ENCODE results near the gene HSD3B2. TPM values are rescaled to one million over a fixed set of nuclear protein-coding genes. Genes with fewer than 3 reads are reported as not detected.

The HSD3B2 gene
- total and polyA plus RNA-seq, 2 experiments from 2014 or later = 3.4 to 4.6 TPM

DNA sequence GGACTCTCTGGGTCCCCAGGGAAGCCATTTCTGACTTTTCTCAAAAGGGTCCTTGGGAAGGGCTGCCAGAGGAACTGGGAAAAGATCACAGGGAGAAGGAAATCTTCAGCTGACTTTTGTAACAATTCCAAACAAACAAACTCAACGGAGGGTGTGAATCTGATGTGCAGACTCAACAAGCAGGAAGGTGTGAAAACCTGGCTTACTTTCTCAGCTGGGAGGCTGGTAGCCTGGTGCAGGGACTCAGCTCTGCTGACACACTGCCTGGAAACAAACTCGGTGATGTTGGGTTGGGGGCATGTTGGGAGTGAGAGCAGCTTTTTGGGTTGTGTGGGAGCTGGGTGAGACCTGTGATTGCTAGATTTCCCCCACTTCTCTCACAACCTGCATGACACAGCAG is 10.2 kb upstream of the HSD3B2 start:
- DNase-seq (ENCODE audit: low spot score) = no peak
- Histone ChIP-seq H3K9me3 (ENCODE audit: low read depth) (peaks cover 3% of the 10 kb centered on the region), H3K4me1 (ENCODE audit: insufficient read depth) (no peaks in the 10 kb centered on the region), H3K79me2 (no peaks in the 10 kb centered on the region), H3K27ac (no peak overlapping the region), H3K27me3 (no peaks in the 10 kb centered on the region), H3K36me3 (replicated peaks; ENCODE audit: insufficient read depth, low read depth) (no peaks in the 10 kb centered on the region), H2AFZ (no peak overlapping the region), H3K4me3 (no peak overlapping the region), H3K9me2 (replicated peaks; ENCODE audit: insufficient read depth) (no peaks in the 10 kb centered on the region), H3K4me2 (no peak overlapping the region), H4K20me1 (ENCODE audit: insufficient read depth, poor library complexity, severe bottlenecking) (no peaks in the 10 kb centered on the region)
- TF ChIP-seq EZH2phosphoT487 (IDR thresholded peaks at IDR 0.05; ENCODE audit: low read depth, severe bottlenecking, unreplicated experiment) (no peak), EZH2 (IDR thresholded peaks at IDR 0.05; ENCODE audit: borderline replicate concordance) (no peak)
- TF ChIP-seq, protein P1, sequence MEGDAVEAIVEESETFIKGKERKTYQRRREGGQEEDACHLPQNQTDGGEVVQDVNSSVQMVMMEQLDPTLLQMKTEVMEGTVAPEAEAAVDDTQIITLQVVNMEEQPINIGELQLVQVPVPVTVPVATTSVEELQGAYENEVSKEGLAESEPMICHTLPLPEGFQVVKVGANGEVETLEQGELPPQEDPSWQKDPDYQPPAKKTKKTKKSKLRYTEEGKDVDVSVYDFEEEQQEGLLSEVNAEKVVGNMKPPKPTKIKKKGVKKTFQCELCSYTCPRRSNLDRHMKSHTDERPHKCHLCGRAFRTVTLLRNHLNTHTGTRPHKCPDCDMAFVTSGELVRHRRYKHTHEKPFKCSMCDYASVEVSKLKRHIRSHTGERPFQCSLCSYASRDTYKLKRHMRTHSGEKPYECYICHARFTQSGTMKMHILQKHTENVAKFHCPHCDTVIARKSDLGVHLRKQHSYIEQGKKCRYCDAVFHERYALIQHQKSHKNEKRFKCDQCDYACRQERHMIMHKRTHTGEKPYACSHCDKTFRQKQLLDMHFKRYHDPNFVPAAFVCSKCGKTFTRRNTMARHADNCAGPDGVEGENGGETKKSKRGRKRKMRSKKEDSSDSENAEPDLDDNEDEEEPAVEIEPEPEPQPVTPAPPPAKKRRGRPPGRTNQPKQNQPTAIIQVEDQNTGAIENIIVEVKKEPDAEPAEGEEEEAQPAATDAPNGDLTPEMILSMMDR (IDR thresholded peaks at IDR 0.05; ENCODE audit: poor library complexity) = no peak
- WGBS (ENCODE audit: low lambda C conversion rate, missing lambda C conversion rate) = 39% methylated on average over 2 of the region's 2 CpGs

DNA sequence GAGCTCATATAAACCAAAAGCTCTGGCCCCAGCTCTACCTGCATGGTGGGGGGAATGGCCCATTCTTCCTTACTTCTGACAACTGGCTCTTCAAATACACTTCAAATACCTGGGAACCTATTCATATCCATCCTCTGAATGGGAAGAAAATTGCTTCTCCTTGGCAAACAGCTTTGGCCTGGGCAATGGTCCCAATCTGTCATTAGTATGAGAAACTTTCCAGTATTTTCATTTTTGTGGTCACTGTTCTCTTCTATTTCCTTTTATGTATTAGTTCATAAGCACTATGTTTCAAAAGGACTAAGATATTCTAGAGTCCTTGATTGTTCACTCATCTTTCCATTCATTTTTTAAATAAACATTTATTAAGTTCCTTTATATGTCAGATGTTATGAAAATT is 5.2 kb upstream of the HSD3B2 start:
- no peaks in the 10 kb centered on the region for H3K27me3 ChIP-seq
- TF ChIP-seq EZH2 (IDR thresholded peaks at IDR 0.05; ENCODE audit: borderline replicate concordance) = no peak
- TF ChIP-seq EZH2phosphoT487 (IDR thresholded peaks at IDR 0.05; ENCODE audit: low read depth, severe bottlenecking, unreplicated experiment) = no peak
- TF ChIP-seq, protein P1 (IDR thresholded peaks at IDR 0.05; ENCODE audit: poor library complexity) = no peak
- no peak overlapping the region for H3K4me2 ChIP-seq
- no peak for DNase-seq (ENCODE audit: low spot score)
- H3K9me2 ChIP-seq (replicated peaks; ENCODE audit: insufficient read depth) = no peaks in the 10 kb centered on the region
- H4K20me1 ChIP-seq (ENCODE audit: insufficient read depth, poor library complexity, severe bottlenecking) = no peaks in the 10 kb centered on the region
- H3K27ac ChIP-seq = no peak overlapping the region
- no peaks in the 10 kb centered on the region for H3K36me3 ChIP-seq (replicated peaks; ENCODE audit: insufficient read depth, low read depth)
- no peak overlapping the region for H3K4me3 ChIP-seq
- H3K9me3 ChIP-seq (ENCODE audit: low read depth) = peaks cover 3% of the 10 kb centered on the region
- H2AFZ ChIP-seq = no peak overlapping the region
- peaks cover 7% of the 10 kb centered on the region for H3K4me1 ChIP-seq (ENCODE audit: insufficient read depth)
- no peaks in the 10 kb centered on the region for H3K79me2 ChIP-seq

DNA sequence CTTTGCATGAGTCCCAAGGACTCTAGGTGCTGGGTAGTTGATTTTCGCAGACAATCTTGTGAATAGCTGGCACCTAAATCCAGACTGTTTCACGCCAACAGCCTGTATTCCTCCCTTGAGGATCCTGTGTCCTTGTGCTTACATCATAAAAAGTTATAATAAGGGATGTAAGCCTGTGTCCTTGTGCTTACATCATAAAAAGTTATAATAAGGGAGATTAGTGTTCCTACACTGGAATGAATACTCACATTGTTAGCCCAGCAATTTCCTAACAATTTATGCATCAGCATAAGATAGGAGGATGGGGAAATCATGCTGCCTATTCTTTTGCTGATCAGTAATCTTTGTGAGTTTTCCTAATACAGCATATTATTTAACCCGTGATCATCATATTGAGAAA is 4.0 kb upstream of the HSD3B2 start:
- Histone ChIP-seq H3K4me3 (no peak overlapping the region), H3K36me3 (replicated peaks; ENCODE audit: insufficient read depth, low read depth) (no peaks in the 10 kb centered on the region), H3K27me3 (no peaks in the 10 kb centered on the region), H3K9me2 (replicated peaks; ENCODE audit: insufficient read depth) (no peaks in the 10 kb centered on the region), H3K27ac (peak overlapping the region; percentile 43), H3K9me3 (ENCODE audit: low read depth) (peaks cover 3% of the 10 kb centered on the region), H3K79me2 (no peaks in the 10 kb centered on the region), H4K20me1 (ENCODE audit: insufficient read depth, poor library complexity, severe bottlenecking) (no peaks in the 10 kb centered on the region), H3K4me2 (no peak overlapping the region), H2AFZ (no peak overlapping the region), H3K4me1 (ENCODE audit: insufficient read depth) (peaks cover 7% of the 10 kb centered on the region)
- TF ChIP-seq EZH2phosphoT487 (IDR thresholded peaks at IDR 0.05; ENCODE audit: low read depth, severe bottlenecking, unreplicated experiment) (no peak), EZH2 (IDR thresholded peaks at IDR 0.05; ENCODE audit: borderline replicate concordance) (no peak)
- TF ChIP-seq, protein P1 (IDR thresholded peaks at IDR 0.05; ENCODE audit: poor library complexity) = no peak
- 88% methylated on average over 3 of the region's 3 CpGs for WGBS (ENCODE audit: low lambda C conversion rate, missing lambda C conversion rate)
- DNase-seq (ENCODE audit: low spot score) = no peak

Measured in hepatocyte (in vitro differentiated cells).